PC-3 (cell line): ENCODE data around the gene C16orf46. TPM values are rescaled to one million over a fixed set of nuclear protein-coding genes. Genes with fewer than 3 reads are reported as not detected.

Source experiments
- ATAC-seq: fragments of 200-7000 bp; cut with Tn5 transposase; 2 replicates; pipeline ENCODE4 v1.9.1; 2020; ENCODE audit warnings: mild to moderate bottlenecking, moderate library complexity
- BruUV-seq: library from RNA; stranded (reverse); fragments of 400-500 nt; replicated peaks from 2 replicates; lab custom pipeline; 2021; lab: Mats Ljungman, UMichigan
- CTCF ChIA-PET: fragments of 300-600 bp; sonication (Branson Sonifier 250); formaldehyde crosslinking; loops from one replicate; lab custom pipeline; 2022; ENCODE audit warnings: antibody characterized with exemption; lab: Charles Lee
- POLR2A ChIA-PET: fragments of 300-600 bp; sonication (Branson Sonifier 250); formaldehyde crosslinking; loops from one replicate; lab custom pipeline; 2022; ENCODE audit warnings: antibody characterized with exemption; ENCODE audit not compliant: unreplicated experiment; lab: Charles Lee
- DNase-seq: peaks from one replicate; pipeline ENCODE4 v3.0.0-alpha.2; 2015
- H2AFZ ChIP-seq: fragments of 300-600 bp; sonication (generic); 2 replicates; pipeline ENCODE4 v1.6.0; 2016; ENCODE audit warnings: antibody characterized with exemption, low read length
- H3F3A ChIP-seq: fragments of 300-600 bp; sonication (generic); one replicate; pipeline ENCODE4 v1.6.0; 2017; ENCODE audit warnings: antibody characterized with exemption, low read length, control low read depth, mild to moderate bottlenecking; ENCODE audit not compliant: unreplicated experiment
- H3K27ac ChIP-seq: fragments of 300-600 bp; sonication (generic); 2 replicates; pipeline ENCODE4 v1.5.1; 2016; ENCODE audit warnings: mild to moderate bottlenecking, low read length
- H3K27me3 ChIP-seq: fragments of 300-600 bp; sonication (generic); 2 replicates; pipeline ENCODE4 v1.6.1; 2016; ENCODE audit warnings: low read length, mixed read lengths
- H3K36me3 ChIP-seq: fragments of 300-600 bp; sonication (generic); 2 replicates; pipeline ENCODE4 v1.6.1; 2016; ENCODE audit warnings: low read depth, mixed run types, low read length, mixed read lengths
- H3K4me1 ChIP-seq: fragments of 300-600 bp; sonication (generic); 2 replicates; pipeline ENCODE4 v1.5.1; 2016; ENCODE audit warnings: low read length; ENCODE audit not compliant: insufficient read depth
- H3K4me2 ChIP-seq: fragments of 300-600 bp; sonication (generic); 2 replicates; pipeline ENCODE4 v1.6.0; 2016; ENCODE audit warnings: low read length
- H3K4me3 ChIP-seq: fragments of 300-600 bp; sonication (generic); 2 replicates; pipeline ENCODE4 v1.5.1; 2016; ENCODE audit warnings: mild to moderate bottlenecking, low read length, mixed read lengths
- H3K79me2 ChIP-seq: fragments of 300-600 bp; sonication (generic); 2 replicates; pipeline ENCODE4 v1.6.1; 2017; ENCODE audit warnings: low read length, mixed read lengths
- H3K9ac ChIP-seq: fragments of 300-600 bp; sonication (generic); 2 replicates; pipeline ENCODE4 v1.6.0; 2016; ENCODE audit warnings: mild to moderate bottlenecking, low read length
- H3K9me2 ChIP-seq: fragments of 300-600 bp; sonication (generic); replicated peaks from 2 replicates; pipeline ENCODE4 v1.6.1; 2016; ENCODE audit warnings: mixed run types, low read length, mixed read lengths
- H3K9me3 ChIP-seq: fragments of 300-600 bp; sonication (generic); 2 replicates; pipeline ENCODE4 v1.6.1; 2016; ENCODE audit warnings: low read length, mixed read lengths
- H4K20me1 ChIP-seq: fragments of 300-600 bp; sonication (generic); 2 replicates; pipeline ENCODE4 v1.6.1; 2016; ENCODE audit warnings: low read length, mixed read lengths
- CTCF ChIP-seq: fragments of 300-600 bp; sonication (generic); conservative IDR thresholded peaks from 2 replicates; pipeline ENCODE4 v1.5.1; 2017; ENCODE audit warnings: antibody characterized with exemption, low read depth, mild to moderate bottlenecking, low read length
- EZH2 ChIP-seq: fragments of 300-600 bp; sonication (generic); IDR thresholded peaks from one replicate; pipeline ENCODE4 v1.6.1; 2017; ENCODE audit warnings: antibody characterized with exemption, mild to moderate bottlenecking, low read length; ENCODE audit not compliant: unreplicated experiment
- EZH2phosphoT487 ChIP-seq: fragments of 300-600 bp; sonication (generic); IDR thresholded peaks from 2 replicates; pipeline ENCODE4 v1.6.1; 2018; ENCODE audit warnings: mild to moderate bottlenecking, antibody characterized with exemption, low read length, borderline replicate concordance
- intact Hi-C: fragments of 100-400 bp; cut with micrococcal nuclease; formaldehyde crosslinking; loops from 2 replicates; pipeline ENCODE4 v1.9.0; 2023
- total RNA-seq: library from RNA; depleted of rRNA; stranded (reverse); fragments of >200 nt; gene quantifications from 2 replicates; pipeline ENCODE4 v1.2.3, GENCODE V29; 2014

C16orf46 gene
- total RNA-seq, 1 experiment from 2014 or later: 0.73 TPM

DNA sequence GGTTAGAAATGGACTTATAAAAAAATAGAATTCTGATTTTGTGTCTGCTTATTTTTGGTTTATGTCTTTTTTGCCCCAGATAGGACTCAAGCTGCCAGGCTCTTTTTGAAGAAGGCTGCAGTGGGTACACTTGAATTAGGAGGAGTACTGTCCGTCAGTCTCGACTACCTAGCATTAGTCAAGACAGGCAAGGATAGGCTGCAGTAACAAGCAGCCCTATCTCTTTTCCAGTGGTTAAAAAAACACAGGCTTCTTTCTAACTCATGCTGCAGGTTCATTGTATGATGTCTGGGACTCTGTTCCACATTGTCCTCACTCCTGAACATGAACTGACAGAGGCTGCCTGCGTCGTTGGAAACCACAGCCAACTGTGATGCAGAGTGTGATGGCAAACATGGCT lies 8.0 kb downstream of the C16orf46 start:
- H3K4me1 ChIP-seq: peaks cover 22% of the 10 kb centered on the region
- BruUV-seq: no TSS peak
- no peak overlapping the region for H3K27ac ChIP-seq
- H2AFZ ChIP-seq: no peak overlapping the region
- CTCF ChIA-PET: no interaction called here
- H3K4me2 ChIP-seq: no peak overlapping the region
- ATAC-seq: no peak
- POLR2A ChIA-PET: no interaction called here
- intact Hi-C loops: no loop called here
- no peak overlapping the region for H3K4me3 ChIP-seq
- H3K9me3 ChIP-seq: no peaks in the 10 kb centered on the region
- H3K27me3 ChIP-seq: no peaks in the 10 kb centered on the region
- no peaks in the 10 kb centered on the region for H3F3A ChIP-seq
- DNase-seq: no peak
- H3K36me3 ChIP-seq: no peaks in the 10 kb centered on the region
- H3K9ac ChIP-seq: no peak overlapping the region
- TF ChIP-seq CTCF: no peak
- TF ChIP-seq EZH2: no peak
- no peak for TF ChIP-seq EZH2phosphoT487
- no peaks in the 10 kb centered on the region for H4K20me1 ChIP-seq
- H3K79me2 ChIP-seq: no peaks in the 10 kb centered on the region
- H3K9me2 ChIP-seq: no peaks in the 10 kb centered on the region

DNA sequence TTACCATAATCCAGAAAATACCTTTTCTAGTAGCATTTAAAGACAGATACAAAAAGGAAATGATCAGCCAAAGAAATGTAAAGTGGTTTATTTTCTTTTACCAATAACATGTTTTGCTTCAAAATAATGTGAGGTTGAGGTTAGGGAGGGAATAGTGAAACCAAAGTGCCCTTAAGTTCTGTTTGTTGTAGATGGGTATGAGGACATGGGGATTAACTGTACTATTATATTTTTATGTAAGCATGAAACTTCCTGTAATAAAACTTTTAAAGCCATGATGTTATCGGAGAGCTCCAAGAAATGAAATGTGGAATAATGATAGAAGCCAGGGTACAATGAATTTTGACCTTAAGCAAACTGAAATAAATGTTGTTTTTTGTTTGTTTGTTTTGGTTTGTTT lies 9.9 kb downstream of the C16orf46 start:
- Histone ChIP-seq H3K9me2 (no peaks in the 10 kb centered on the region), H3K9ac (no peak overlapping the region), H3K27me3 (no peaks in the 10 kb centered on the region), H3K4me1 (peaks cover 22% of the 10 kb centered on the region), H4K20me1 (no peaks in the 10 kb centered on the region), H3K4me2 (no peak overlapping the region), H3K36me3 (no peaks in the 10 kb centered on the region), H3K79me2 (no peaks in the 10 kb centered on the region), H3K4me3 (no peak overlapping the region), H2AFZ (no peak overlapping the region), H3K9me3 (no peaks in the 10 kb centered on the region), H3K27ac (no peak overlapping the region), H3F3A (no peaks in the 10 kb centered on the region)
- DNase-seq (no peak), ATAC-seq (no peak)
- TF ChIP-seq EZH2 (no peak), CTCF (no peak), EZH2phosphoT487 (no peak)
- no TSS peak for BruUV-seq
- ChIA-PET POLR2A (no interaction called here), CTCF (no interaction called here)
- intact Hi-C loops: no loop called here

DNA sequence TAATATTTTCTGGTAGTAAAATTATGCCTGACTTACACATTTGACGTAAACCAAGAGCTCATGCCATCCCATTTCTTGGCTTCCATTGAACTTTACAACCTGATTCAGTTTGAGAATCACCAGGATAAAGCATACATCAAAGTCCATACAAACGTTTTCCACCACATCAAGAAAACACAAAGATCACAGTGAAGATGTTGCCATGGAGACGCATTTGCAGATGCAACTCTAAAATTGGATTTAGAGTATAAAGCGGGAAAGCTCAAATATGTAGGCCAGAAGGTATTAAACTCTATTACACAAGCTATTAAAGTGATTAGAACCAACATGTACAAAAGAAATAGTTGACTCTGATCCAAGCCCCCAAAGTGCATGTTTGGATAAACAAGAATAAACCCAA lies 10.4 kb downstream of the C16orf46 start:
- no peak overlapping the region for H3K27ac ChIP-seq
- no peaks in the 10 kb centered on the region for H3K27me3 ChIP-seq
- POLR2A ChIA-PET: no interaction called here
- H3K9me3 ChIP-seq: no peaks in the 10 kb centered on the region
- intact Hi-C loops: no loop called here
- no peak overlapping the region for H3K4me3 ChIP-seq
- no peaks in the 10 kb centered on the region for H4K20me1 ChIP-seq
- CTCF ChIA-PET: no interaction called here
- H3K9ac ChIP-seq: no peak overlapping the region
- TF ChIP-seq CTCF (no peak), EZH2 (no peak)
- no peaks in the 10 kb centered on the region for H3K79me2 ChIP-seq
- H3K36me3 ChIP-seq: no peaks in the 10 kb centered on the region
- H3K4me2 ChIP-seq: no peak overlapping the region
- ATAC-seq: no peak
- no TSS peak for BruUV-seq
- no peaks in the 10 kb centered on the region for H3F3A ChIP-seq
- H3K9me2 ChIP-seq: no peaks in the 10 kb centered on the region
- H2AFZ ChIP-seq: no peak overlapping the region
- peaks cover 17% of the 10 kb centered on the region for H3K4me1 ChIP-seq
- no peak for DNase-seq
